Fibroblast of villous mesenchyme (primary cell): ENCODE data around the gene HMX1. TPM values are rescaled to one million over a fixed set of nuclear protein-coding genes. Genes with fewer than 3 reads are reported as not detected.

Experiments
- DNase-seq: peaks from one replicate; pipeline ENCODE4 v3.0.0-alpha.2; 2010; ENCODE audit warnings: low read depth
- H3K4me3 ChIP-seq: 2 replicates; pipeline ENCODE4 v1.5.1; 2011; ENCODE audit warnings: low read depth, mild to moderate bottlenecking, low read length
- total RNA-seq: library from RNA; depleted of rRNA; stranded (reverse); fragments of >200 nt; gene quantifications from 2 replicates; pipeline ENCODE4 v1.2.3, GENCODE V29; 2012
- TF ChIP-seq, protein P1 (sequence below): IDR thresholded peaks from 2 replicates; pipeline ENCODE4 v1.5.1; 2012; ENCODE audit warnings: low read depth, mild to moderate bottlenecking, low read length; ENCODE audit not compliant: insufficient read depth

HMX1 gene
- total RNA-seq, 1 donor = not detected

DNA sequence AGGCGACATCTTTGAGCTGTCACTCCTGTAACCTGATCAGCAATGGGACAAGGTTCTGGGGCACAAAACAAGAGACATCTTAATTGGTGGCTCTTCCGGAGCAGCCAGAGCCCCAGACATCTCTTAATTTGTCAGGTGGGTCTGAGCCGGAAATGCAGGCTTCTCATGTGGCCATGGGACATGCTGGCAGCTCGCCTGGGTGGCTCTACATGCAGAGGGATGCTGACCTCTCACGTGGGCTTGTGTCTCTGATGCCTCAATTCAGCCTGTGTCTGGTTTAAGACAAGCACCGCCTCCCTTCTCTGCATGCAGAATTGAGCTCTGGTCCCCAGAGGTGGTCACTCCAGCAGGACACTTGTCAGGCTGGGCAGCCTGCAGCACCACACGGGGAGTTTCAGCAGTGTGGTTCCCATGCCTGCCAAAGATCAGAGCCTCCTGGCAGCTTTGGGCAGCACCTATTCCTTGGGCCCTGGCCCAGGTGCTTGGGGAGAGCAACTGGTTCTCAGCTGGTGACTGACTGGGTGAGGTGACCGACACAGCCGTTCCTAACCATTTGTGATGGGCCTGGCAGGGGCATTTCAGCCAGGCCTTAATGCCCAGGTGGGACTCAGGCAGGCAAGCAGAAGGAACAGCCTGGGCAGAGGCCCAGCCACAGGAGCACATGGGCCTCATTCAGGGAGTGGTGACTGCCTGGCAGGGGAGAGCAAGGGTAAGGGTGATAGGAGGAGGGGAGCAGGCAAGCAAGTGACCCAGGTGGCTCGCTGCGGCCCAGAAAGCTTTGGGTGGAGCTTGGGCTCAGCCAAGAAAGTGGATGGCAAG, 53.4 kb downstream of the HMX1 start:
- TF ChIP-seq, protein P1, sequence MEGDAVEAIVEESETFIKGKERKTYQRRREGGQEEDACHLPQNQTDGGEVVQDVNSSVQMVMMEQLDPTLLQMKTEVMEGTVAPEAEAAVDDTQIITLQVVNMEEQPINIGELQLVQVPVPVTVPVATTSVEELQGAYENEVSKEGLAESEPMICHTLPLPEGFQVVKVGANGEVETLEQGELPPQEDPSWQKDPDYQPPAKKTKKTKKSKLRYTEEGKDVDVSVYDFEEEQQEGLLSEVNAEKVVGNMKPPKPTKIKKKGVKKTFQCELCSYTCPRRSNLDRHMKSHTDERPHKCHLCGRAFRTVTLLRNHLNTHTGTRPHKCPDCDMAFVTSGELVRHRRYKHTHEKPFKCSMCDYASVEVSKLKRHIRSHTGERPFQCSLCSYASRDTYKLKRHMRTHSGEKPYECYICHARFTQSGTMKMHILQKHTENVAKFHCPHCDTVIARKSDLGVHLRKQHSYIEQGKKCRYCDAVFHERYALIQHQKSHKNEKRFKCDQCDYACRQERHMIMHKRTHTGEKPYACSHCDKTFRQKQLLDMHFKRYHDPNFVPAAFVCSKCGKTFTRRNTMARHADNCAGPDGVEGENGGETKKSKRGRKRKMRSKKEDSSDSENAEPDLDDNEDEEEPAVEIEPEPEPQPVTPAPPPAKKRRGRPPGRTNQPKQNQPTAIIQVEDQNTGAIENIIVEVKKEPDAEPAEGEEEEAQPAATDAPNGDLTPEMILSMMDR = no peak
- no peak overlapping the region for H3K4me3 ChIP-seq

DNA sequence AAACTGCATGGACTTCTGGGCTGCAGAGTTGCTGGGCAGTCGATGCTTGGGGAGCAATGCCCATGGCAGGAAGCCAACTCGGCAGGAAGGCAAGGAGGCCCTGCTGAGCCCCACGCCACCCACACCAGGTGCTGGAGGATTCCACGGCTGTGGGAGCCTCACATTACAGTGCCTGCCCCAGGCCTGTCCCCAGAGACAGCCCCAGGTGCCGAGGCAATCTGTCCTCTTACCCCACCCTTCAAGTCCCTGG, 53.9 kb downstream of the HMX1 start:
- DNase-seq = no peak
- no peak overlapping the region for H3K4me3 ChIP-seq
- TF ChIP-seq, protein P1 = no peak

More for the DNA sequence above, 53.4 kb downstream of the HMX1 start:
- no peak for DNase-seq

DNA sequence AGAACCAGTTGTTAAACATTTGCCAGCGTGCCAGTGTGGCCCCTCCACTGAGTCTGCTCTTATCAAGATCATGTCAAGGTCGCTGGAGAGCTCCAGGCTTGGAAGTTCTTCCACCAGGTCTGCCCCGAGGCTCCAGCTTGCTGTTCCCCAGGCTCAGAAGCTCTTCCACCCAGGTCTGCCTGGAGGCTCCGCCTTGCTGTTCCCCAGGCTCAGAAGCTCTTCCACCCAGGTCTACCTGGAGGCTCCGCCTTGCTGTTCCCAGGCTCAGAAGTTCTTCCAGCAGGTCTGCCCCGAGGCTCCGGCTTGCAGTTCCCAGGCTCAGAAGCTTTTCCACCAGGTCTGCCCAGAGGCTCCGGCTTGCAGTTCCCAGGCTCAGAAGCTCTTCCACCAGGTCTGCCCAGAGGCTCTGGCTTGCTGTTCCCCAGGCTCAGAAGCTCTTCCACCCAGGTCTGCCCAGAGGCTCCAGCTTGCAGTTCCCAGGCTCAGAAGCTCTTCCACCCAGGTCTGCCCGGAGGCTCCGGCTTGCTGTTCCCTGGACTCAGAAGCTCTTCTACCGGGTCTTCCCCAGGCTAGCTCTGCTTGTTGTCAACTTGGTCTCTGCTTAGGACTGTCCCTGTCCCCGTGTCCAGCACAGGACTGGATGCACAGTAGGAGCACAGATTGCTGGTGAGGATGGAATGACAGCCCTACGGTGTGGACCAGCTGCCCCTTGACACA, 54.4 kb downstream of the HMX1 start:
- H3K4me3 ChIP-seq = no peak overlapping the region
- TF ChIP-seq, protein P1 = no peak
- no peak for DNase-seq
